ENCODE results near the gene GSTCD. TPM values are rescaled to one million over a fixed set of nuclear protein-coding genes. Genes with fewer than 3 reads are reported as not detected.
"Not testable (repeated sequence)": the region's sequence is repeated elsewhere in the genome, so short reads cannot be mapped to it uniquely, and the experiment has no call there.

Gene GSTCD
- total RNA-seq, 1 donor from 2014 or later = 12.8 TPM

DNA sequence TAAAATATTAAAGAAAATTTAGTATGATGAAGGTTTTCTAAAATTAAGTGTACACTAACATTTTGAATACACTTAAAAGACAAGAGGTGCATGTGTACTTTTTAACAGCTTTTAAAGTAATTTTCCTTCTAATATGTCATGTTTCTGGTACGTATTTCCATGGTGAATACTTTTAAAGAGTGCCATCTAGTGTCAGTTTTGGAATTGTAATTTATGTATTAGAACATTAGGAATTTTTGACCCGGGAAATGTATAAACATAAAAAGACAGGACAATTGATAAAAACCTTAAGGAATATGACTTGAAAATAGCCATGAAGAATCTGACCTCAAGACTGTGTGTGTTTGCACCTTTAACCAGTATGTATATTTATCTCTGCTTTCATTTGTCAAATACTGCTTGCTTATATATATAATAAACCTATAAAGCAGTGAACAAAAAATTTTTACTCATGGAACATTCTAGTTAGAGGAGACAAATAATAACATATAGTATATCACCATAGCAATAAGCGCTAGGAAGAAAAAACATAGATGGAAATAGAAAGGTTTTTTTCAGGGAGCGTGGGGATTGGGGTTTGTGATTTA lies 7.2 kb downstream of the GSTCD start:
- peak; percentile 25 for DNase-seq

- no peak for DNase-seq
Measured at GRCh38 chr4:105719204-105719603, 10.6 kb downstream of the GSTCD start.

DNA sequence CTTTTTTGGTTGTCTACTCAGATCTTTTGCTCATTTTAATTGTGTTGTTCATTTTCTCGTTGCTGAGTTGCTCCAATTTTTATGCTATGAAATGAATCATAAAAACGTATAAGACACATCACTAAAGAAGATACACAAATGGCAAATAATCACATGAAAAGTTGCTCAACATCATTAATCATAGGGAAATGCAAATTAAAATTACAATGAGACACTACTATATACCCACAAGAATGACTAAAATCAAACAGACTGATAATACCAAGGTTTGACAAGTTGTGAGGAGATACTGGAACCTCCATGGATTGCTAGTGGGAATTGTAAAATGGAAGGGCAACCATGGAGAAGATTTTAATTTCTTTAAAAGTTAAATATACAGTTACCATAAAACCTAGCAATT lies 17.0 kb downstream of the GSTCD start:
- no peak for DNase-seq

DNA sequence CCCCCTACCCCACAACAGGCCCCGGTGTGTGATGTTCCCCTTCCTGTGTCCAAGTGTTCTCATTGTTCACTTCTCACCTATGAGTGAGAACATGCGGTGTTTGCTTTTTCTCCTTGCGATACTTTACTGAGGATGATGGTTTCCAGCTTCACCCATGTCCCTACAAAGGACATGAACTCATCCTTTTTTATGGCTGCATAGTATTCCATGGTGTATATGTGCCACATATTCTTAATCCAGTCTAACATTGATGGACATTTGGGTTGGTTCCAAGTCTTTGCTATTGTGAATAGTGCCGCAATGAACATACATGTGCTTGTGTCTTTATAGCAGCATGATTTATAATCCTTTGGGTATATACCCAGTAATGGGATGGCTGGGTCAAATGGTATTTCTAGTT lies 21.3 kb downstream of the GSTCD start:
- DNase-seq = not testable (repeated sequence)

DNA sequence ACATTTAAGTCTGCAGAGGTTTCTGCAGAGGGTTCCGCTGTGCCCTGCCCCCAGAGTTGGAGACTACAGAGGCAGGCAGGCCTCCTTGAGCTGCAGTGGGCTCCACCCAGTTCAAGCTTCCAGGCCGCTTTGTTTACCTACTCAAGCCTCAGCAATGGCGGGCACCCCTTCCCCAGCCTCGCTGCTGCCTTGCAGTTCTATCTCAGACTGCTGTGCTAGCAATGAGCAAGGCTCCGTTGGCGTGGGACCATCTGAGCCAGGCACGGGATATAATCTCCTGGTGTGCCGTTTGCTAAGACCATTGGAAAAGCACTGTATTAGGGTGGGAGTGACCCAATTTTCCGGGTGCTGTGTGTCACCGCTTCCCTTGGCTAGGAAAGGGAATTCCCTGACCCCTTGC lies 26.6 kb downstream of the GSTCD start:
- DNase-seq = not testable (repeated sequence)

GRCh38 chr4:105741548-105741947 lies 33.0 kb downstream of the GSTCD start:
- DNase-seq = no peak

GRCh38 chr4:105748222-105748621 lies 39.6 kb downstream of the GSTCD start:
- DNase-seq = no peak

DNA sequence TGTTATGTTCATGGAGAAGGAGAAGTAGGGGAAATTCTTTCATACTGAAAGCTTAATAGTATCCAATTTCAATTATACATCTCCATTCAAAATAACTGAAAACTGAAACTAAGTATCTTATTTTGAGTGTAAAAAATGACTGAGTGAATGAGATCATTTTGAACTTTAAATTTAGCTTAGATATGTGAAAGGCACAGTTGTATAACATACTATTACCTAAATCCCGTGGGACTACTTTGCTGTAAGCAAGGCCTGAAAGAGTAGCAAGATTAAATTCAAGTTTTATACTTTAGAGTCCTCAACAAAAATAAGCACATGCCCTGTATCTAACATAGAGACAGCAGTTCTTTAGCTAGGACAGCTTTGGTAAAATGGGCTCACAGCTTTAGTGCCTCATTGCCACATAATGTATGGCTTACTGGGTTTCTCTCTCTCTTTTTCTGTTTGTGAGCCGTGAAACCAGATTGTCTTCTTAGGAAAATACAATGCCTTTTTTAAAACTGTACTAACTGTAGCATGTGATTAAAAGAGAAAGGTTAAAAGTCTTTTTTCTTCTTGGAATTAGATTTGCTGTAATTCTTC lies 43.2 kb downstream of the GSTCD start:
- no peak for DNase-seq

- no peak for DNase-seq
Measured at GRCh38 chr4:105753361-105753760, 44.8 kb downstream of the GSTCD start.

- DNase-seq = no peak
Measured at GRCh38 chr4:105755375-105755774, 46.8 kb downstream of the GSTCD start.

GRCh38 chr4:105758958-105759357 lies 50.4 kb downstream of the GSTCD start:
- DNase-seq = no peak

DNA sequence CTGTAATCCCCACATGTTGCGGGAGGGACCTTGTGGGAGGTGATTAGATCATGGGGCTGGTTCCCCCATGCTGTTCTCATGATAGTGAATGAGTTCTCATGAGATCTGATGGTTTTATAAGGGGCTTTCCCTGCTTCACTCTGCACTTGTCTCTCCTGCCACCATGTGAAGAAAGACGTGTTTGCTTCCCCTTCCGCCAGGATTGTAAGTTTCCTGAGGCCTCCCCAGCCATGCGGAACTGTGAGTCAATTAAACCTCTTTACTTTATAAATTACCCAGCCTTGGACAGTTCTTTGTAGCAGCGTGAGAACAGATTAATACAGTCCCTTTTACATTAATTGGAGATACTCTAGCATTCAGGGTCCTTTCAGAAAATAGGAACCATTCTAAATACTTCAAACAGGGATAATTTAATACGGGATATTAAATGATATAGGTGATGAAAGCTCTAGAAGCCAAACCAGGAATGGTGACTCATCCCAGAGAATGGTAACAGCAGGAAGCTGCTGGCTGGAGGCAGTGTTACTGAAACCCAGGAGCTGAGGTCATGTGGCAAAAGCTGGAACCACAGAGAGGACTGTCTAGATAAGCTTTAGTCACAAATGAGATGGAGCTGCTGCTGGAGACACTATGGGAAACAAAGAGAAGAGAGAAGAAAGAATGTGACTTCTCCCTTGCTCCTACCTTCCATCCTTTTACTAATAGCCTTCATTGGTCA lies 57.3 kb downstream of the GSTCD start:
- DNase-seq = no peak

GRCh38 chr4:105767579-105767978 lies 59.0 kb downstream of the GSTCD start:
- no peak for DNase-seq

DNA sequence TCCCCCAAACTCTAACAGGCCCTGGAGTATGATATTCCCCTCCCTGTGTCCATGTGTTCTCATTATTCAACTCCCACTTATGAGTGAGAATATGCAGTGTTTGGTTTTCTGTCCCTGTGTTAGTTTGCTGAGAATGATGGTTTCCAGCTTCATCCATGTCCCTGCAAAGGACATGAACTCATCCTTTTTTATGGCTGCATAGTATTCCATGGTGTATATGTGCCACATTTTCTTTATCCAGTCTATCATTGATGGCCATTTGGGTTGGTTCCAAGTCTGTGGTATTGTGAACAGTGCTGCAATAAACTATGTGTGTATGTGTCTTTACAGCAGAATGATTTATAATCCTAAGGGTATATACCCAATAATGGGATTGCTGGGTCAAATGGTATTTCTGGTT lies 61.9 kb downstream of the GSTCD start:
- not testable (repeated sequence) for DNase-seq

GRCh38 chr4:105772065-105772464 lies 63.5 kb downstream of the GSTCD start:
- DNase-seq = not testable (repeated sequence)

DNA sequence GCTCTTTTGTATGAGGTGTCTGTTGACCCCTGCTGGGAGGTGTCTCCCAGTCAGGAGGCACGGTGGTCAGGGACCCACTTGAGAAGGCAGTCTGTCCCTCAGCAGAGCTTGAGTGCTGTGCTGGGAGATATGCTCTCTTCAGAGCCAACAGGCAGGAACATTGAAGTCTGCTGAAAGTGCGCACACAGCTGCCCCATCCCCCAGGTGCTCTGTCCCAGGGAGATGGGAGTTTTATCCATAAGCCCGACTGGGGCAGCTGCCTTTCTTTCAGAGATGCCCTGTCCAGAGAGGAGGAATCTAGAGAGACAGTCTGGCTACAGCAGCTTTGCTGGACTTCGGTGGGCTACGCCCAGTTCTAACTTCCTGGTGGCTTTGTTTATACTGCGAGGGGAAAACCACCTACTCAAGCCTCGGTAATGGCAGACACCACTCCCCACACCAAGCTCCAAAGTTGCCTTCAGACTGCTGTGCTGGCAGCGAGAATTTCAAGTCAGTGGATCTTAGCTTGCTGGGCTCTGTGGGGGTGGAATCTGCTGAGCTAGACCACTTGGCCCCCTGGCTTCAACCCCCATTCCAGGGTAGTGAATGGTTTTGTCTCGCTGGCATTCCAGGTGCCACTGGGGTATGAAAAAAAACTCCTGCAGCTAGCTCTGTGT lies 67.3 kb downstream of the GSTCD start:
- not testable (repeated sequence) for DNase-seq

- DNase-seq = no peak
Measured at GRCh38 chr4:105780176-105780575, 71.6 kb downstream of the GSTCD start.

DNA sequence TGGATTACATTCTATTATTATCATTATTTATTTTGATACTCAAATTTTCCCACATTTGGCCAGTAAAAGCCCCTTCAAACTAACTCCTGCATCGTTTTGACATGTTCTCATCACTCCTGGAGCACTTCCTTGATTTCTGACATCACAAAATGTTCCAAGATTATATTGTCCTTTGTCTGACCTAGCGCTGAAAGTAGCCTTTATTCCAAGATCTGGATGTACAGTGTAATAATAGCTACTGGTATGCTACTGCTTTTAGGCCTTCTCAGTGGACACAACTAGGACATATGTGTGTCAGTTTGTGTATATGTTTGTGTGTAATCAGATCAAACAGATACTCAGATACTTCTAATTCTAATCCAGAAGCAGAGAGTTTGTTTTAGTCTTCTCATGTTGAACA lies 76.2 kb downstream of the GSTCD start:
- DNase-seq = no peak

DNA sequence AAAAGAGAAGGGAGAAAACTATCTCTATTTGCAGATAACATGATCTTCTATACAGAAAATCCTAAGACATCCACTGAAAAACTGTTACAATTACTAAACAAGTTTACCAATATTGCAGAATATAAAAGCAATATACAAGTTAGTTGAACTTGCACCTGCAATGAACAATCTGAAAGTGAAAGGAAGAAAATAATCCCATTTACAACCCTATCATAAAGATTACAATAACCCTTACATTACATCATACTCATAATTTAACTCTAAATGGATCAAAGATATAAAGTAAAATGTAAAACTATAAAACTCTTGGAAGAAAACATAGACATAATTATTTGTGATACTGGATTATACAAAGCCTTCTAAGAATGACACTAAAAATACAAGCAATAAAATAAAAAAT lies 77.2 kb downstream of the GSTCD start:
- DNase-seq = no peak

DNA sequence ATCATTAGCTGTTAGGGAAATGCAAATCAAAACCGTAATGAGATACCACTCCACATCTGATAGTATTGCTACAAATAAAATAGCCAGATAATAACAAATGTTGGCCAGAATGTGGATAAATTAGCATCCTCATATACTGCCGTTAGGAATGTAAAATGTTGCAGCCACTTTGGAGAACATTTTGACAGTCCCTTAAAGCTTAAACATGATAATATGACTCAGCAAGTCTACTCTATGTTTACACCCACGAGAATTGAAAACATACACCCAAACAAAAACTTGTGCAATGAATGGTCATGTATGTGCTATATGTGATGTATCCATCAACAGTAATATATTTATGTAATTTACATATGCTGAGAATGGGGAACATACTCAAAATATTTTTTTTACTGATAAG lies 78.2 kb downstream of the GSTCD start:
- no peak for DNase-seq

DNA sequence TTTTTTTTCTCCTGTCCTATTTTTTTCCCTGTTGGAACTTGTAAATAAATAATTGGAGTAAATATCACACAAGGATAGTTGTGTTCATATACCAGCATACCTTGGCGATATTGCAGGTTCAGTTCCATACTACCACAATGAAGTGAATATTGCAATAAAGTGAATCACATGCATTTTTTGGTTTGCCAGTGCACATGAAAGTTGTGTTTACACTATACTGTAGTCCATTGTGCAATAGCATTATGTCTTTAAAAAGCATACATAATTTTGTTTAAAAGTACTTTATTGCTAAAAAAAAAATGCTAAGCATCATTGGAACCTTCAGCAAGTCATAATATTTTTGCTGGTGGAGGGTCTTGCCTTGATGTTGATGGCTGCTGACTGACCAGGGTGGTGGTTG lies 88.6 kb downstream of the GSTCD start:
- no peak for DNase-seq

GRCh38 chr4:105805501-105806120 lies 97.0 kb downstream of the GSTCD start:
- DNase-seq = no peak

DNA sequence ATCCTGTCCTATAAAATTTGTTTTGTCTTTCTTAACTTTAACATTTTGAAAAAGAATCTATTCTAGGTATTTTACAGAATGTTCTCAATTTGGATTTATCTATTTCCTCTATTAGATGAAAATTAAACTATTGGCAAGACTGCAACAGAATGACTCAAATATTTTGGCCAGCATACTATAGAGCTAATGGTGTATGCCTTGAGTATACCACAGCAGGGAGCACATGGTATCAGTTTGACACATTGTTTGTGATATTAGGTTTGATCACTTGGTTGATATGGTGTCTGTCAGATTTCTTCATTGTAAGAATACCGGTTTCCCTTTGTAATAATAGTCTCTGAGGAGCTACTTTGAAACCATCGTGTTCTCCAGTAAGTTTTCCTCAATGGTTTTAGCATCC lies 98.9 kb downstream of the GSTCD start:
- no peak for DNase-seq
